Hepatocyte (in vitro differentiated cells): ENCODE data around the gene TTLL1.

Source experiments
- EZH2 ChIP-seq: fragments of 200-600 bp; sonication (generic); IDR thresholded peaks from 2 replicates; pipeline ENCODE4 v1.6.1; 2016; ENCODE audit warnings: antibody characterized with exemption, mild to moderate bottlenecking, borderline replicate concordance
- EZH2phosphoT487 ChIP-seq: fragments of 200-600 bp; sonication (generic); IDR thresholded peaks from one replicate; pipeline ENCODE4 v1.6.1; 2018; ENCODE audit warnings: antibody characterized with exemption, mild to moderate bottlenecking, low read depth, moderate library complexity; ENCODE audit not compliant: unreplicated experiment, severe bottlenecking
- TF ChIP-seq, protein P1 (sequence below): fragments of 200-600 bp; sonication (generic); IDR thresholded peaks from 2 replicates; pipeline ENCODE4 v1.5.1; 2016; ENCODE audit warnings: antibody characterized with exemption, mild to moderate bottlenecking; ENCODE audit not compliant: poor library complexity

GRCh38 chr22:43053176-43053575 is 36.0 kb downstream of the TTLL1 start:
- no peak for TF ChIP-seq EZH2phosphoT487
- TF ChIP-seq EZH2 = no peak
- TF ChIP-seq, protein P1, sequence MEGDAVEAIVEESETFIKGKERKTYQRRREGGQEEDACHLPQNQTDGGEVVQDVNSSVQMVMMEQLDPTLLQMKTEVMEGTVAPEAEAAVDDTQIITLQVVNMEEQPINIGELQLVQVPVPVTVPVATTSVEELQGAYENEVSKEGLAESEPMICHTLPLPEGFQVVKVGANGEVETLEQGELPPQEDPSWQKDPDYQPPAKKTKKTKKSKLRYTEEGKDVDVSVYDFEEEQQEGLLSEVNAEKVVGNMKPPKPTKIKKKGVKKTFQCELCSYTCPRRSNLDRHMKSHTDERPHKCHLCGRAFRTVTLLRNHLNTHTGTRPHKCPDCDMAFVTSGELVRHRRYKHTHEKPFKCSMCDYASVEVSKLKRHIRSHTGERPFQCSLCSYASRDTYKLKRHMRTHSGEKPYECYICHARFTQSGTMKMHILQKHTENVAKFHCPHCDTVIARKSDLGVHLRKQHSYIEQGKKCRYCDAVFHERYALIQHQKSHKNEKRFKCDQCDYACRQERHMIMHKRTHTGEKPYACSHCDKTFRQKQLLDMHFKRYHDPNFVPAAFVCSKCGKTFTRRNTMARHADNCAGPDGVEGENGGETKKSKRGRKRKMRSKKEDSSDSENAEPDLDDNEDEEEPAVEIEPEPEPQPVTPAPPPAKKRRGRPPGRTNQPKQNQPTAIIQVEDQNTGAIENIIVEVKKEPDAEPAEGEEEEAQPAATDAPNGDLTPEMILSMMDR = peak; percentile 6
